Dendritic cell treated with granulocyte-macrophage colony-stimulating factor and Interleukin-4, amounts not matched to agents 40 ng/mL and 50 ng/mL, for 4 days (primary cell): Measurements from ENCODE around the gene CCDC178.
A peak's percentile ranks its signal among the peaks of the same experiment; 100 is the strongest.
"Not testable (repeated sequence)": the region's sequence is repeated elsewhere in the genome, so short reads cannot be mapped to it uniquely, and the experiment has no call there.

ENCODE experiments used
- H3K27ac Mint-ChIP-seq: one replicate; pipeline ENCODE4 v1.8.0; 2022; ENCODE audit warnings: mild to moderate bottlenecking, mixed read lengths
- H3K27me3 Mint-ChIP-seq: one replicate; pipeline ENCODE4 v1.8.0; 2022; ENCODE audit warnings: mild to moderate bottlenecking, mixed read lengths
- H3K36me3 Mint-ChIP-seq: one replicate; pipeline ENCODE4 v1.8.0; 2022; ENCODE audit warnings: low read depth, mixed read lengths
- H3K4me1 Mint-ChIP-seq: one replicate; pipeline ENCODE4 v1.8.0; 2022; ENCODE audit warnings: low read depth, mixed read lengths
- H3K4me3 Mint-ChIP-seq: one replicate; pipeline ENCODE4 v1.8.0; 2022; ENCODE audit warnings: mild to moderate bottlenecking, moderate library complexity, mixed read lengths
- H3K9me3 Mint-ChIP-seq: one replicate; pipeline ENCODE4 v1.8.0; 2022; ENCODE audit warnings: mixed read lengths
- intact Hi-C: fragments of 100-400 bp; cut with micrococcal nuclease; formaldehyde crosslinking; loops from one replicate; pipeline ENCODE4 v1.15.0; 2022

Gene CCDC178

GRCh38 chr18:33161131-33161530 lies 279.4 kb downstream of the CCDC178 start:
- Mint-ChIP-seq H3K27me3 (no peaks in the 10 kb centered on the region), H3K27ac (no peak overlapping the region), H3K9me3 (no peaks in the 10 kb centered on the region), H3K4me1 (no peaks in the 10 kb centered on the region), H3K4me3 (no peak overlapping the region), H3K36me3 (no peaks in the 10 kb centered on the region)
- intact Hi-C loops, result no loop called here

GRCh38 chr18:33159151-33159550 lies 281.4 kb downstream of the CCDC178 start:
- no peaks in the 10 kb centered on the region for H3K9me3 Mint-ChIP-seq
- no peaks in the 10 kb centered on the region for H3K36me3 Mint-ChIP-seq
- H3K4me3 Mint-ChIP-seq, result no peak overlapping the region
- peaks cover 1% of the 10 kb centered on the region for H3K27me3 Mint-ChIP-seq
- H3K27ac Mint-ChIP-seq, result no peak overlapping the region
- H3K4me1 Mint-ChIP-seq, result no peaks in the 10 kb centered on the region
- intact Hi-C loops, result no loop called here

GRCh38 chr18:33157893-33158292 lies 282.6 kb downstream of the CCDC178 start:
- H3K27ac Mint-ChIP-seq, result no peak overlapping the region
- intact Hi-C loops, result no loop called here

GRCh38 chr18:33156906-33157470 lies 283.5 kb downstream of the CCDC178 start:
- Mint-ChIP-seq H3K27me3 (peaks cover 1% of the 10 kb centered on the region), H3K27ac (no peak overlapping the region), H3K9me3 (no peaks in the 10 kb centered on the region), H3K4me1 (no peaks in the 10 kb centered on the region), H3K4me3 (no peak overlapping the region), H3K36me3 (no peaks in the 10 kb centered on the region)
- intact Hi-C loops, result no loop called here

More at GRCh38 chr18:33157893-33158292, 282.6 kb downstream of the CCDC178 start:
- no peaks in the 10 kb centered on the region for H3K4me1 Mint-ChIP-seq
- peaks cover 1% of the 10 kb centered on the region for H3K27me3 Mint-ChIP-seq
- no peak overlapping the region for H3K4me3 Mint-ChIP-seq
- H3K36me3 Mint-ChIP-seq, result no peaks in the 10 kb centered on the region
- H3K9me3 Mint-ChIP-seq, result no peaks in the 10 kb centered on the region

- Mint-ChIP-seq H3K4me3 (no peak overlapping the region), H3K9me3 (peaks cover 8% of the 10 kb centered on the region), H3K27ac (no peak overlapping the region), H3K4me1 (no peaks in the 10 kb centered on the region), H3K27me3 (peaks cover 3% of the 10 kb centered on the region), H3K36me3 (no peaks in the 10 kb centered on the region)
- intact Hi-C loops, result no loop called here
These were observed 286.5 kb downstream of the CCDC178 start for GRCh38 chr18:33154049-33154448.

- Mint-ChIP-seq H3K36me3 (no peaks in the 10 kb centered on the region), H3K27me3 (peaks cover 3% of the 10 kb centered on the region), H3K4me3 (no peak overlapping the region), H3K9me3 (peaks cover 15% of the 10 kb centered on the region), H3K4me1 (no peaks in the 10 kb centered on the region), H3K27ac (no peak overlapping the region)
- intact Hi-C loops, result no loop called here
These were observed 288.1 kb downstream of the CCDC178 start for GRCh38 chr18:33152376-33152775.

GRCh38 chr18:33147811-33148210 lies 292.7 kb downstream of the CCDC178 start:
- intact Hi-C loops, result loop anchor here (5.0 kb wide), 1 partner anchor 34 kb away; no protein-coding TSS in a partner anchor
- not testable (repeated sequence) for H3K4me1 Mint-ChIP-seq, H3K27me3 Mint-ChIP-seq

GRCh38 chr18:33146014-33146413 lies 294.5 kb downstream of the CCDC178 start:
- Mint-ChIP-seq H3K36me3 (no peaks in the 10 kb centered on the region), H3K27me3 (no peaks in the 10 kb centered on the region)

More at GRCh38 chr18:33147811-33148210, 292.7 kb downstream of the CCDC178 start:
- H3K36me3 Mint-ChIP-seq, H3K4me3 Mint-ChIP-seq: not testable (repeated sequence)
- Mint-ChIP-seq H3K27ac (peak overlapping the region; percentile 71), H3K9me3 (peaks cover 15% of the 10 kb centered on the region)

GRCh38 chr18:33135951-33136660 lies 304.4 kb downstream of the CCDC178 start:
- intact Hi-C loops, result no loop called here
- H3K36me3 Mint-ChIP-seq, result no peaks in the 10 kb centered on the region
- no peak overlapping the region for H3K4me3 Mint-ChIP-seq
- H3K9me3 Mint-ChIP-seq, result peaks cover 15% of the 10 kb centered on the region
- H3K27me3 Mint-ChIP-seq, result peaks cover 5% of the 10 kb centered on the region
- no peak overlapping the region for H3K27ac Mint-ChIP-seq
- H3K4me1 Mint-ChIP-seq, result no peaks in the 10 kb centered on the region

More at GRCh38 chr18:33146014-33146413, 294.5 kb downstream of the CCDC178 start:
- Mint-ChIP-seq H3K9me3 (peaks cover 16% of the 10 kb centered on the region), H3K4me1 (peaks cover 20% of the 10 kb centered on the region), H3K4me3 (peak overlapping the region; percentile 44), H3K27ac (peak overlapping the region; percentile 92)
- intact Hi-C loops, result loop anchor here (5.0 kb wide), 1 partner anchor 36 kb away; no protein-coding TSS in a partner anchor

- Mint-ChIP-seq H3K9me3 (no peaks in the 10 kb centered on the region), H3K4me3 (no peak overlapping the region), H3K36me3 (no peaks in the 10 kb centered on the region), H3K27ac (no peak overlapping the region), H3K27me3 (peaks cover 6% of the 10 kb centered on the region), H3K4me1 (no peaks in the 10 kb centered on the region)
- intact Hi-C loops, result no loop called here
These were observed 307.9 kb downstream of the CCDC178 start for GRCh38 chr18:33132657-33133056.

- no peak overlapping the region for H3K27ac Mint-ChIP-seq
- no peaks in the 10 kb centered on the region for H3K4me1 Mint-ChIP-seq
- intact Hi-C loops, result no loop called here
- H3K4me3 Mint-ChIP-seq, result no peak overlapping the region
- H3K36me3 Mint-ChIP-seq, result no peaks in the 10 kb centered on the region
- peaks cover 6% of the 10 kb centered on the region for H3K27me3 Mint-ChIP-seq
- no peaks in the 10 kb centered on the region for H3K9me3 Mint-ChIP-seq
These were observed 311.9 kb downstream of the CCDC178 start for GRCh38 chr18:33128581-33128980.

- H3K4me3 Mint-ChIP-seq, result no peak overlapping the region
- H3K36me3 Mint-ChIP-seq, result no peaks in the 10 kb centered on the region
- H3K27ac Mint-ChIP-seq, result no peak overlapping the region
- no peaks in the 10 kb centered on the region for H3K9me3 Mint-ChIP-seq
- H3K4me1 Mint-ChIP-seq, result no peaks in the 10 kb centered on the region
- H3K27me3 Mint-ChIP-seq, result peaks cover 4% of the 10 kb centered on the region
- intact Hi-C loops, result no loop called here
These were observed 316.5 kb downstream of the CCDC178 start for GRCh38 chr18:33123862-33124518.

- Mint-ChIP-seq H3K9me3 (no peaks in the 10 kb centered on the region), H3K27ac (no peak overlapping the region), H3K4me3 (no peak overlapping the region), H3K27me3 (peaks cover 3% of the 10 kb centered on the region), H3K36me3 (no peaks in the 10 kb centered on the region), H3K4me1 (peaks cover 5% of the 10 kb centered on the region)
- intact Hi-C loops, result no loop called here
These were observed 324.1 kb downstream of the CCDC178 start for GRCh38 chr18:33116376-33116775.

GRCh38 chr18:33115917-33116316 lies 324.6 kb downstream of the CCDC178 start:
- Mint-ChIP-seq H3K9me3 (no peaks in the 10 kb centered on the region), H3K36me3 (no peaks in the 10 kb centered on the region), H3K27ac (no peak overlapping the region), H3K4me3 (no peak overlapping the region), H3K27me3 (peaks cover 3% of the 10 kb centered on the region), H3K4me1 (peaks cover 5% of the 10 kb centered on the region)
- intact Hi-C loops, result no loop called here
